B cell (primary cell): ENCODE data around the gene SLC6A20. TPM values are rescaled to one million over a fixed set of nuclear protein-coding genes. Genes with fewer than 3 reads are reported as not detected.
"Not testable (repeated sequence)": the region's sequence is repeated elsewhere in the genome, so short reads cannot be mapped to it uniquely, and the experiment has no call there.

Experiments
- ATAC-seq: fragments of 200-7000 bp; cut with Tn5 transposase; one replicate; pipeline ENCODE4 v1.10.0; 2021; ENCODE audit warnings: low read depth, mild to moderate bottlenecking, moderate number of reproducible peaks, moderate library complexity
- CTCF ChIA-PET: fragments of 350-600 bp; sonication (Branson Sonifier 250); formaldehyde crosslinking; loops from one replicate; lab custom pipeline; 2021; ENCODE audit warnings: antibody characterized with exemption, inconsistent platforms; lab: Charles Lee
- POLR2A ChIA-PET: fragments of 350-600 bp; sonication (Branson Sonifier 250); formaldehyde crosslinking; loops from one replicate; lab custom pipeline; 2021; ENCODE audit warnings: antibody characterized with exemption; lab: Charles Lee
- DNase-seq: peaks from one replicate; pipeline ENCODE4 v3.0.0; 2013
- H2AFZ ChIP-seq: 2 replicates; pipeline ENCODE4 v1.6.1; 2012; ENCODE audit warnings: mild to moderate bottlenecking, low read depth, low read length; ENCODE audit not compliant: insufficient read depth, poor library complexity, severe bottlenecking
- H3K27ac ChIP-seq, 2 donors: 1 replicate in 1 of 2; 2 replicates in 1 of 2; pipeline ENCODE4 v1.5.1; 2012 to 2013; ENCODE audit warnings: low read length in 2 of 2, mild to moderate bottlenecking in 2 of 2, moderate library complexity in 1 of 2
- H3K27me3 ChIP-seq, 4 experiments: fragments of 200-600 bp in 1 of 4; sonication (generic) in 1 of 4; replicated peaks in 1 of 4; 1 replicate in 2 of 4; 2 replicates in 2 of 4; pipeline versions ENCODE4 v1.6.1 to v1.7.0; 2013 to 2016; ENCODE audit warnings: low read length in 3 of 4, mild to moderate bottlenecking in 2 of 4, mixed read lengths in 1 of 4, moderate library complexity in 1 of 4; ENCODE audit not compliant: insufficient read depth in 4 of 4, control insufficient read depth in 3 of 4; ENCODE audit errors: control extremely low read depth in 1 of 4
- H3K36me3 ChIP-seq, 2 experiments: replicated peaks in 1 of 2; 1 replicate in 1 of 2; 2 replicates in 1 of 2; pipeline versions ENCODE4 v1.6.1 to v1.7.1; 2013; ENCODE audit warnings: low read length in 1 of 2; ENCODE audit not compliant: insufficient read depth in 2 of 2, control insufficient read depth in 1 of 2; ENCODE audit errors: control extremely low read depth in 1 of 2, extremely low read depth in 1 of 2
- H3K4me1 ChIP-seq, 2 donors: fragments of 200-600 bp in 1 of 2; sonication (generic) in 1 of 2; 1 replicate in 1 of 2; 2 replicates in 1 of 2; pipeline versions ENCODE4 v1.5.1 to v1.6.1; 2013 to 2017; ENCODE audit warnings: low read length in 2 of 2; ENCODE audit not compliant: control insufficient read depth in 2 of 2, insufficient read depth in 2 of 2
- H3K4me2 ChIP-seq: replicated peaks from 2 replicates; pipeline ENCODE3; 2012; ENCODE audit warnings: mild to moderate bottlenecking, low read depth, low read length; ENCODE audit not compliant: poor library complexity, severe bottlenecking
- H3K4me3 ChIP-seq, 5 experiments: fragments of 200-600 bp in 1 of 5; sonication (generic) in 1 of 5; 1 replicate in 3 of 5; 2 replicates in 2 of 5; pipeline versions ENCODE4 v1.5.1 to v1.7.0; 2011 to 2016; ENCODE audit warnings: low read length in 4 of 5, mild to moderate bottlenecking in 4 of 5, low read depth in 2 of 5, control low read depth in 1 of 5, moderate library complexity in 1 of 5; ENCODE audit not compliant: insufficient read depth in 1 of 5; ENCODE audit errors: control extremely low read depth in 1 of 5, extremely low read depth in 1 of 5
- H3K79me2 ChIP-seq: fragments of 200-600 bp; sonication (generic); one replicate; pipeline ENCODE4 v1.6.0; 2016; ENCODE audit warnings: low read length; ENCODE audit not compliant: control insufficient read depth, insufficient read depth
- H3K9ac ChIP-seq: fragments of 200-600 bp; sonication (generic); 2 replicates; pipeline ENCODE4 v1.6.1; 2017; ENCODE audit warnings: mild to moderate bottlenecking, low read length, moderate library complexity
- H3K9me3 ChIP-seq, 3 donors: one replicate each; pipeline versions ENCODE4 v1.6.1 to v1.7.1; 2013; ENCODE audit warnings: low read length in 2 of 3; ENCODE audit not compliant: control insufficient read depth in 2 of 3, insufficient read depth in 1 of 3; ENCODE audit errors: control extremely low read depth in 1 of 3
- H4K20me1 ChIP-seq: 2 replicates; pipeline ENCODE4 v1.6.0; 2012; ENCODE audit warnings: mild to moderate bottlenecking, low read length; ENCODE audit not compliant: insufficient read depth, control insufficient read depth, poor library complexity, severe bottlenecking
- H3K27ac Mint-ChIP-seq: one replicate; pipeline ENCODE4 v1.8.0; 2021; ENCODE audit warnings: mixed read lengths
- H3K27me3 Mint-ChIP-seq: one replicate; pipeline ENCODE4 v1.8.0; 2021; ENCODE audit warnings: mixed read lengths
- H3K4me1 Mint-ChIP-seq: one replicate; pipeline ENCODE4 v1.8.0; 2021; ENCODE audit warnings: mixed read lengths
- H3K4me3 Mint-ChIP-seq: one replicate; pipeline ENCODE4 v1.8.0; 2021; ENCODE audit warnings: mixed read lengths
- H3K9me3 Mint-ChIP-seq: one replicate; pipeline ENCODE4 v1.8.0; 2022; ENCODE audit warnings: mixed read lengths; ENCODE audit not compliant: insufficient read depth
- EZH2 ChIP-seq: IDR thresholded peaks from 2 replicates; pipeline ENCODE4 v1.6.1; 2012; ENCODE audit warnings: borderline replicate concordance, low read depth, mild to moderate bottlenecking, moderate library complexity, low read length; ENCODE audit not compliant: insufficient read depth, poor library complexity, severe bottlenecking
- WGBS: methylation state at CpG from one replicate; pipeline ENCODE4 v1.1.5; 2013; ENCODE audit warnings: missing lambda C conversion rate; ENCODE audit not compliant: insufficient coverage; 5-methylcytosine and 5-hydroxymethylcytosine counted together
- intact Hi-C: fragments of 100-400 bp; cut with micrococcal nuclease; formaldehyde crosslinking; loops from one replicate; pipeline ENCODE4 v1.10.0; 2022
- polyA plus RNA-seq: library from polyadenylated mRNA; depleted of rRNA; stranded (reverse); fragments of >200 nt; gene quantifications from 2 replicates; pipeline ENCODE4 v1.2.3, GENCODE V29; 2012
- total RNA-seq, 2 donors: library from RNA; stranded (reverse); fragments of 120-200 nt in 1 of 2; gene quantifications; 1 replicate in 1 of 2; 2 replicates in 1 of 2; pipeline versions ENCODE4 v1.2.3 to v1.2.4, GENCODE V29; 2013 to 2022
- TF ChIP-seq, protein P1 (sequence below): fragments of 200-600 bp; IDR thresholded peaks from one replicate; pipeline ENCODE4 v1.8.0; 2022; ENCODE audit warnings: antibody characterized with exemption, mild to moderate bottlenecking

Gene SLC6A20
- total and polyA plus RNA-seq, 2 donors (not counting 1 experiment from before 2014, with no cell fraction given) = 0.32 TPM; not detected in 1

DNA sequence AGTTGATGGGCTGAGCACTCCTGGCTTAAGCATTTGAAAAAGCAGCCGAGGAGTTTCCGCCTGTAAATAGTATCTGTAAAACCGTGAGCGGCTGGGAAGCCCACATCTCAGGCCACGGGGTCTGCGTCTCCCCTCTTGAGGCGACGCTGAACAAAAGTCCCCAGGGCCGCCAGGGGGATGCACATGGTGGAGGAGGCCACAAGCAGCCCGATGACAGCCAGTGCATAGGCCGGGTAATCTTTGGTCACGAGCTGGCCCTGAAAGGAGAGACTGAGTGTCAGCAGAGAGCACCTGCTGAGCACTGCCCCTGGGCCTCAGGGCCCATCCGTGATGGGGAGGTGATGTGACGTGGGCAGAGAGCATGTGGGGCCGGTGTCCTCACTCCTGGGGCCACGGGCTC is 37.5 kb downstream of the SLC6A20 start:
- no peak overlapping the region for H2AFZ ChIP-seq
- Mint-ChIP-seq H3K9me3 (no peaks in the 10 kb centered on the region), H3K27ac (no peak overlapping the region), H3K4me1 (peaks cover 2% of the 10 kb centered on the region), H3K4me3 (no peak overlapping the region), H3K27me3 (peaks cover 8% of the 10 kb centered on the region)
- intact Hi-C loops = no loop called here
- H3K9ac ChIP-seq = no peak overlapping the region
- H3K4me2 ChIP-seq = no peak overlapping the region
- ChIA-PET CTCF (interaction anchor here (1.1 to 5.9 kb wide), 3 partner anchors 8 to 319 kb away, joined by 3 to 84 read pairs (median 42); no protein-coding TSS in a partner anchor), POLR2A (no interaction called here)
- TF ChIP-seq, protein P1, sequence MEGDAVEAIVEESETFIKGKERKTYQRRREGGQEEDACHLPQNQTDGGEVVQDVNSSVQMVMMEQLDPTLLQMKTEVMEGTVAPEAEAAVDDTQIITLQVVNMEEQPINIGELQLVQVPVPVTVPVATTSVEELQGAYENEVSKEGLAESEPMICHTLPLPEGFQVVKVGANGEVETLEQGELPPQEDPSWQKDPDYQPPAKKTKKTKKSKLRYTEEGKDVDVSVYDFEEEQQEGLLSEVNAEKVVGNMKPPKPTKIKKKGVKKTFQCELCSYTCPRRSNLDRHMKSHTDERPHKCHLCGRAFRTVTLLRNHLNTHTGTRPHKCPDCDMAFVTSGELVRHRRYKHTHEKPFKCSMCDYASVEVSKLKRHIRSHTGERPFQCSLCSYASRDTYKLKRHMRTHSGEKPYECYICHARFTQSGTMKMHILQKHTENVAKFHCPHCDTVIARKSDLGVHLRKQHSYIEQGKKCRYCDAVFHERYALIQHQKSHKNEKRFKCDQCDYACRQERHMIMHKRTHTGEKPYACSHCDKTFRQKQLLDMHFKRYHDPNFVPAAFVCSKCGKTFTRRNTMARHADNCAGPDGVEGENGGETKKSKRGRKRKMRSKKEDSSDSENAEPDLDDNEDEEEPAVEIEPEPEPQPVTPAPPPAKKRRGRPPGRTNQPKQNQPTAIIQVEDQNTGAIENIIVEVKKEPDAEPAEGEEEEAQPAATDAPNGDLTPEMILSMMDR = no peak
- no peak for TF ChIP-seq EZH2
- no peaks in the 10 kb centered on the region for H3K36me3 ChIP-seq
- no peaks in the 10 kb centered on the region for H4K20me1 ChIP-seq
- no peaks in the 10 kb centered on the region for H3K27me3 ChIP-seq
- H3K4me1 ChIP-seq = peaks cover 0 to 5% of the 10 kb centered on the region in 2 donors
- no peak overlapping the region for H3K4me3 ChIP-seq
- no peaks in the 10 kb centered on the region for H3K9me3 ChIP-seq
- no peak for DNase-seq
- H3K79me2 ChIP-seq = no peaks in the 10 kb centered on the region
- no peak for ATAC-seq
- 91% methylated on average over 15 of the region's 16 CpGs for WGBS
- H3K27ac ChIP-seq = no peak overlapping the region

DNA sequence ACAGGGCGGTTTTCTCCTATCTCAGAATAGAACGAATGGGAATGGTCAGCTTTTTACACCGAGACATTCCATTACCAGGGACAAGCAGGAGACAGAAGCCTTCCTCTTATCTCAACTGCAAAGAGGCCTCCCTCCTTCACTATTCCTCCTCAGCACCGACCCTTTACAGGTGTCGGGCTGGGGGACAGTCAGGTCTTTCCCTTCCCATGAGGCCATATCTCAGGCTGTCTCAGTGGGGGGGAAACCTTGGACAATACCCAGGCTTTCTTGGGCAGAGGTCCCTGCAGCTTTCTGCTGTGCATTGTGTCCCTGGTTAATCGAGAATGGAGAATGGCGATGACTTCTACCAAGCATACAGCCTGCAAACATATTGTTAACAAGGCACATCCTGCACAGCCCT is 39.2 kb downstream of the SLC6A20 start:
- H3K9me3 ChIP-seq, POLR2A ChIA-PET, DNase-seq, H3K4me1 ChIP-seq, H4K20me1 ChIP-seq, H3K27me3 ChIP-seq, H2AFZ ChIP-seq, H3K79me2 ChIP-seq, H3K9me3 Mint-ChIP-seq, ATAC-seq, H3K36me3 ChIP-seq, H3K4me3 ChIP-seq, H3K27ac ChIP-seq, H3K4me2 ChIP-seq, H3K4me1 Mint-ChIP-seq, H3K9ac ChIP-seq, H3K4me3 Mint-ChIP-seq, H3K27me3 Mint-ChIP-seq, intact Hi-C loops, CTCF ChIA-PET, H3K27ac Mint-ChIP-seq: not testable (repeated sequence)
- 100% methylated on average over 4 of the region's 7 CpGs for WGBS
